ENCODE data around the gene CACNA1G.

GRCh38 chr17:50641357-50641756, 80.8 kb downstream of the CACNA1G start:
- TF ChIP-seq CTCF (IDR thresholded peaks at IDR 0.05) (no peak), ZFX (IDR thresholded peaks at IDR 0.05; ENCODE audit: borderline replicate concordance) (no peak)

Measured in 22Rv1 (cell line).